ENCODE measurements around the gene GATAD2B. TPM values are rescaled to one million over a fixed set of nuclear protein-coding genes. Genes with fewer than 3 reads are reported as not detected.

GATAD2B gene
- total and polyA plus RNA-seq, 5 donors from 2014 or later = 2.9 to 81.5 (median 3.4) TPM

GRCh38 chr1:153877112-153877511 is 45.7 kb downstream of the GATAD2B start:
- Histone ChIP-seq H3K36me3 (ENCODE audit: control insufficient read depth, insufficient read depth, low read length) (no peaks in the 10 kb centered on the region), H3K9me3 (ENCODE audit: control insufficient read depth in 2 of 2, low read length in 2 of 2) (no peaks in the 10 kb centered on the region), H3K4me3 (ENCODE audit: low read depth, low read length) (no peak overlapping the region), H3K27me3 (ENCODE audit: control insufficient read depth, insufficient read depth, low read length) (no peaks in the 10 kb centered on the region), H3K27ac (ENCODE audit: insufficient read depth, low read length, poor library complexity, severe bottlenecking) (no peak overlapping the region), H3K4me1 (ENCODE audit: control insufficient read depth, insufficient read depth, low read length, poor library complexity, severe bottlenecking) (peaks cover 16% of the 10 kb centered on the region)
- no peak for ATAC-seq (ENCODE audit: low read depth in 2 of 2)
- H3K36me3 Mint-ChIP-seq = peaks cover 11% of the 10 kb centered on the region
- no peaks in the 10 kb centered on the region for H3K27me3 Mint-ChIP-seq
- peaks cover 21 to 52% (median 41%) of the 10 kb centered on the region in 4 donors for H3K4me1 Mint-ChIP-seq
- no peak overlapping the region for H3K4me3 Mint-ChIP-seq
- DNase-seq = no peak
- H3K27ac Mint-ChIP-seq = peak overlapping the region; percentile 62 to 85 (median 81)
- no peaks in the 10 kb centered on the region for H3K9me3 Mint-ChIP-seq

- Histone ChIP-seq H3K9me3 (ENCODE audit: control insufficient read depth in 2 of 2, low read length in 2 of 2) (no peaks in the 10 kb centered on the region), H3K27ac (ENCODE audit: insufficient read depth, low read length, poor library complexity, severe bottlenecking) (no peak overlapping the region), H3K4me1 (ENCODE audit: control insufficient read depth, insufficient read depth, low read length, poor library complexity, severe bottlenecking) (peaks cover 6% of the 10 kb centered on the region), H3K36me3 (ENCODE audit: control insufficient read depth, insufficient read depth, low read length) (no peaks in the 10 kb centered on the region), H3K27me3 (ENCODE audit: control insufficient read depth, insufficient read depth, low read length) (no peaks in the 10 kb centered on the region), H3K4me3 (ENCODE audit: low read depth, low read length) (no peak overlapping the region)
- Mint-ChIP-seq H3K9me3 (no peaks in the 10 kb centered on the region), H3K27me3 (no peaks in the 10 kb centered on the region), H3K36me3 (peaks cover 13% of the 10 kb centered on the region), H3K4me3 (peak overlapping the region in 2 of 4 donors; percentile 2 to 48), H3K4me1 (peaks cover 25 to 62% (median 43%) of the 10 kb centered on the region in 4 donors), H3K27ac (peak overlapping the region in 2 of 3 donors; percentile 60 to 62)
- ATAC-seq (ENCODE audit: low read depth in 2 of 2) (no peak), DNase-seq (no peak)
Observed at GRCh38 chr1:153872934-153873333, 49.8 kb downstream of the GATAD2B start.

- H3K27me3 Mint-ChIP-seq = no peaks in the 10 kb centered on the region
- H3K27ac ChIP-seq (ENCODE audit: insufficient read depth, low read length, poor library complexity, severe bottlenecking) = no peak overlapping the region
- H3K36me3 ChIP-seq (ENCODE audit: control insufficient read depth, insufficient read depth, low read length) = no peaks in the 10 kb centered on the region
- no peak for ATAC-seq (ENCODE audit: low read depth in 2 of 2)
- H3K4me3 ChIP-seq (ENCODE audit: low read depth, low read length) = no peak overlapping the region
- peak overlapping the region in 1 of 3 donors; percentile 62 for H3K27ac Mint-ChIP-seq
- DNase-seq = no peak
- H3K9me3 ChIP-seq (ENCODE audit: control insufficient read depth in 2 of 2, low read length in 2 of 2) = no peaks in the 10 kb centered on the region
- H3K4me3 Mint-ChIP-seq = no peak overlapping the region
- H3K9me3 Mint-ChIP-seq = no peaks in the 10 kb centered on the region
- peaks cover 6% of the 10 kb centered on the region for H3K4me1 ChIP-seq (ENCODE audit: control insufficient read depth, insufficient read depth, low read length, poor library complexity, severe bottlenecking)
- peaks cover 25 to 59% (median 44%) of the 10 kb centered on the region in 4 donors for H3K4me1 Mint-ChIP-seq
- H3K36me3 Mint-ChIP-seq = peaks cover 13% of the 10 kb centered on the region
- H3K27me3 ChIP-seq (ENCODE audit: control insufficient read depth, insufficient read depth, low read length) = no peaks in the 10 kb centered on the region
Observed at GRCh38 chr1:153872331-153872730, 50.4 kb downstream of the GATAD2B start.

GRCh38 chr1:153869486-153869885 is 53.3 kb downstream of the GATAD2B start:
- Histone ChIP-seq H3K4me3 (ENCODE audit: low read depth, low read length) (no peak overlapping the region), H3K36me3 (ENCODE audit: control insufficient read depth, insufficient read depth, low read length) (no peaks in the 10 kb centered on the region), H3K27ac (ENCODE audit: insufficient read depth, low read length, poor library complexity, severe bottlenecking) (no peak overlapping the region), H3K9me3 (ENCODE audit: control insufficient read depth in 2 of 2, low read length in 2 of 2) (no peaks in the 10 kb centered on the region), H3K27me3 (ENCODE audit: control insufficient read depth, insufficient read depth, low read length) (no peaks in the 10 kb centered on the region), H3K4me1 (ENCODE audit: control insufficient read depth, insufficient read depth, low read length, poor library complexity, severe bottlenecking) (peaks cover 10% of the 10 kb centered on the region)
- Mint-ChIP-seq H3K4me1 (peaks cover 19 to 58% (median 40%) of the 10 kb centered on the region in 4 donors), H3K27ac (no peak overlapping the region), H3K27me3 (no peaks in the 10 kb centered on the region), H3K9me3 (no peaks in the 10 kb centered on the region), H3K36me3 (peaks cover 13% of the 10 kb centered on the region), H3K4me3 (no peak overlapping the region)
- ATAC-seq (ENCODE audit: low read depth in 2 of 2) (no peak), DNase-seq (no peak)

- peaks cover 13 to 55% (median 35%) of the 10 kb centered on the region in 4 donors for H3K4me1 Mint-ChIP-seq
- no peak overlapping the region for H3K27ac ChIP-seq (ENCODE audit: insufficient read depth, low read length, poor library complexity, severe bottlenecking)
- ATAC-seq (ENCODE audit: low read depth in 2 of 2) (no peak), DNase-seq (peak in 1 of 3 donors; percentile 19)
- H3K4me1 ChIP-seq (ENCODE audit: control insufficient read depth, insufficient read depth, low read length, poor library complexity, severe bottlenecking) = peaks cover 10% of the 10 kb centered on the region
- H3K27me3 Mint-ChIP-seq = no peaks in the 10 kb centered on the region
- no peaks in the 10 kb centered on the region for H3K9me3 ChIP-seq (ENCODE audit: control insufficient read depth in 2 of 2, low read length in 2 of 2)
- no peaks in the 10 kb centered on the region for H3K27me3 ChIP-seq (ENCODE audit: control insufficient read depth, insufficient read depth, low read length)
- H3K36me3 Mint-ChIP-seq = peaks cover 14% of the 10 kb centered on the region
- no peaks in the 10 kb centered on the region for H3K9me3 Mint-ChIP-seq
- peak overlapping the region in 2 of 3 donors; percentile 21 to 86 for H3K27ac Mint-ChIP-seq
- peak overlapping the region in 1 of 4 donors; percentile 4 for H3K4me3 Mint-ChIP-seq
- peak overlapping the region; percentile 1 for H3K4me3 ChIP-seq (ENCODE audit: low read depth, low read length)
- no peaks in the 10 kb centered on the region for H3K36me3 ChIP-seq (ENCODE audit: control insufficient read depth, insufficient read depth, low read length)
Observed at GRCh38 chr1:153866045-153866850, 56.5 kb downstream of the GATAD2B start.

- H3K36me3 Mint-ChIP-seq = peaks cover 10% of the 10 kb centered on the region
Observed at GRCh38 chr1:153860285-153860684, 62.5 kb downstream of the GATAD2B start.

GRCh38 chr1:153857505-153857904 is 65.3 kb downstream of the GATAD2B start:
- no peak overlapping the region for H3K27ac Mint-ChIP-seq
- H3K27me3 ChIP-seq (ENCODE audit: control insufficient read depth, insufficient read depth, low read length) = no peaks in the 10 kb centered on the region
- no peaks in the 10 kb centered on the region for H3K27me3 Mint-ChIP-seq
- ATAC-seq (ENCODE audit: low read depth in 2 of 2) (no peak), DNase-seq (no peak)
- H3K36me3 ChIP-seq (ENCODE audit: control insufficient read depth, insufficient read depth, low read length) = peaks cover 20% of the 10 kb centered on the region
- no peaks in the 10 kb centered on the region for H3K9me3 ChIP-seq (ENCODE audit: control insufficient read depth in 2 of 2, low read length in 2 of 2)
- H3K4me3 Mint-ChIP-seq = no peak overlapping the region
- no peak overlapping the region for H3K4me3 ChIP-seq (ENCODE audit: low read depth, low read length)
- no peaks in the 10 kb centered on the region for H3K9me3 Mint-ChIP-seq
- H3K27ac ChIP-seq (ENCODE audit: insufficient read depth, low read length, poor library complexity, severe bottlenecking) = no peak overlapping the region
- H3K4me1 ChIP-seq (ENCODE audit: control insufficient read depth, insufficient read depth, low read length, poor library complexity, severe bottlenecking) = no peaks in the 10 kb centered on the region
- peaks cover 13% of the 10 kb centered on the region for H3K36me3 Mint-ChIP-seq
- H3K4me1 Mint-ChIP-seq = peaks cover 8 to 42% (median 28%) of the 10 kb centered on the region in 4 donors

More at GRCh38 chr1:153860285-153860684, 62.5 kb downstream of the GATAD2B start:
- H3K4me1 Mint-ChIP-seq = peaks cover 8 to 36% (median 23%) of the 10 kb centered on the region in 4 donors
- no peak overlapping the region for H3K4me3 ChIP-seq (ENCODE audit: low read depth, low read length)
- H3K4me1 ChIP-seq (ENCODE audit: control insufficient read depth, insufficient read depth, low read length, poor library complexity, severe bottlenecking) = no peaks in the 10 kb centered on the region
- H3K36me3 ChIP-seq (ENCODE audit: control insufficient read depth, insufficient read depth, low read length) = peaks cover 10% of the 10 kb centered on the region
- H3K9me3 ChIP-seq (ENCODE audit: control insufficient read depth in 2 of 2, low read length in 2 of 2) = no peaks in the 10 kb centered on the region
- H3K27ac Mint-ChIP-seq = no peak overlapping the region
- no peak overlapping the region for H3K27ac ChIP-seq (ENCODE audit: insufficient read depth, low read length, poor library complexity, severe bottlenecking)
- no peak overlapping the region for H3K4me3 Mint-ChIP-seq
- no peak for DNase-seq
- no peaks in the 10 kb centered on the region for H3K27me3 Mint-ChIP-seq
- no peaks in the 10 kb centered on the region for H3K27me3 ChIP-seq (ENCODE audit: control insufficient read depth, insufficient read depth, low read length)
- ATAC-seq (ENCODE audit: low read depth in 2 of 2) = no peak
- H3K9me3 Mint-ChIP-seq = no peaks in the 10 kb centered on the region

- no peak for ATAC-seq (ENCODE audit: low read depth in 2 of 2)
- no peak overlapping the region for H3K27ac Mint-ChIP-seq
- peaks cover 25% of the 10 kb centered on the region for H3K36me3 ChIP-seq (ENCODE audit: control insufficient read depth, insufficient read depth, low read length)
Observed at GRCh38 chr1:153856763-153857162, 66.0 kb downstream of the GATAD2B start.

More at GRCh38 chr1:153856763-153857162, 66.0 kb downstream of the GATAD2B start:
- H3K27ac ChIP-seq (ENCODE audit: insufficient read depth, low read length, poor library complexity, severe bottlenecking) = no peak overlapping the region
- H3K9me3 ChIP-seq (ENCODE audit: control insufficient read depth in 2 of 2, low read length in 2 of 2) = no peaks in the 10 kb centered on the region
- no peaks in the 10 kb centered on the region for H3K4me1 ChIP-seq (ENCODE audit: control insufficient read depth, insufficient read depth, low read length, poor library complexity, severe bottlenecking)
- H3K27me3 ChIP-seq (ENCODE audit: control insufficient read depth, insufficient read depth, low read length) = no peaks in the 10 kb centered on the region
- H3K9me3 Mint-ChIP-seq = no peaks in the 10 kb centered on the region
- no peak overlapping the region for H3K4me3 Mint-ChIP-seq
- no peak for DNase-seq
- H3K27me3 Mint-ChIP-seq = no peaks in the 10 kb centered on the region
- peaks cover 20% of the 10 kb centered on the region for H3K36me3 Mint-ChIP-seq
- no peak overlapping the region for H3K4me3 ChIP-seq (ENCODE audit: low read depth, low read length)
- H3K4me1 Mint-ChIP-seq = peaks cover 4 to 45% (median 29%) of the 10 kb centered on the region in 4 donors
